HepG2 (cell line): ENCODE data around the gene RNH1. TPM values are rescaled to one million over a fixed set of nuclear protein-coding genes. Genes with fewer than 3 reads are reported as not detected.

Source experiments
- ATF3 ChIP-seq: sonication (generic); formaldehyde crosslinking; IDR thresholded peaks from 2 replicates; pipeline ENCODE4 v1.4.0; 2020; ENCODE audit warnings: missing genetic modification reagents
- FOXO1 ChIP-seq: sonication (generic); formaldehyde crosslinking; IDR thresholded peaks from 2 replicates; pipeline ENCODE4 v1.4.0; 2020; ENCODE audit warnings: missing genetic modification reagents
- MBNL3 ChIP-seq: fragments of 250-450 bp; sonication (Bioruptor Pico); conservative IDR thresholded peaks from 2 replicates; pipeline ENCODE4 v1.8.0; 2022; ENCODE audit warnings: mild to moderate bottlenecking, inconsistent platforms
- PBX3 ChIP-seq: sonication (generic); formaldehyde crosslinking; IDR thresholded peaks from 2 replicates; pipeline ENCODE4 v1.8.1; 2023; ENCODE audit warnings: missing genetic modification reagents, inconsistent platforms, borderline replicate concordance
- RFX5 ChIP-seq: IDR thresholded peaks from 2 replicates; pipeline ENCODE4 v1.6.1; 2011; ENCODE audit warnings: low read depth, low read length, improper control_type of control experiment
- SIN3A ChIP-seq: IDR thresholded peaks from 2 replicates; pipeline ENCODE4 v1.6.1; 2011; ENCODE audit warnings: low read depth, mild to moderate bottlenecking, control low read depth, low read length, borderline replicate concordance
- THAP9 ChIP-seq: sonication (generic); formaldehyde crosslinking; IDR thresholded peaks from 2 replicates; pipeline ENCODE4; 2020; ENCODE audit warnings: missing genetic modification reagents, mild to moderate bottlenecking, borderline replicate concordance
- UBTF ChIP-seq: sonication (generic); formaldehyde crosslinking; IDR thresholded peaks from 2 replicates; pipeline ENCODE4 v1.4.0; 2020; ENCODE audit warnings: mild to moderate bottlenecking, missing genetic modification reagents
- YEATS2 ChIP-seq: sonication (generic); formaldehyde crosslinking; IDR thresholded peaks from 2 replicates; pipeline ENCODE4 v1.4.0; 2020; ENCODE audit warnings: missing genetic modification reagents, borderline replicate concordance
- YEATS4 ChIP-seq: sonication (generic); formaldehyde crosslinking; IDR thresholded peaks from 2 replicates; pipeline ENCODE4 v1.4.0; 2020; ENCODE audit warnings: missing genetic modification reagents, borderline replicate concordance
- ZNF20 ChIP-seq: sonication (generic); formaldehyde crosslinking; IDR thresholded peaks from 2 replicates; pipeline ENCODE4 v1.4.0; 2020; ENCODE audit warnings: mild to moderate bottlenecking, moderate library complexity, missing genetic modification reagents
- ZNF232 ChIP-seq: sonication (generic); formaldehyde crosslinking; IDR thresholded peaks from 2 replicates; pipeline ENCODE4 v1.4.0; 2020; ENCODE audit warnings: missing genetic modification reagents, borderline replicate concordance
- ZNF414 ChIP-seq: sonication (generic); formaldehyde crosslinking; IDR thresholded peaks from 2 replicates; pipeline ENCODE4 v1.5.0; 2020; ENCODE audit warnings: missing genetic modification reagents
- ZNF83 ChIP-seq: sonication (generic); formaldehyde crosslinking; IDR thresholded peaks from 2 replicates; pipeline ENCODE4 v1.4.0; 2020; ENCODE audit warnings: missing genetic modification reagents, mild to moderate bottlenecking, borderline replicate concordance
- ZNF891 ChIP-seq: sonication (generic); formaldehyde crosslinking; IDR thresholded peaks from 2 replicates; pipeline ENCODE4 v1.5.0; 2020; ENCODE audit warnings: mild to moderate bottlenecking, missing genetic modification reagents
- polyA plus RNA-seq, 8 experiments: library from polyadenylated mRNA; depleted of rRNA in 3 of 8; stranded (reverse) in 7 of 8; unstranded in 1 of 8; fragments of >200 nt; fragmentation: Illumina TruSeq in 4 of 8; extraction: Trizol in 4 of 8; gene quantifications; 2 replicates each; pipeline versions ENCODE4 v1.2.1 to v1.2.3, GENCODE V29; 2011 to 2016; ENCODE audit warnings: low read depth in 4 of 8, missing spikeins in 1 of 8, mixed read lengths in 1 of 8; ENCODE audit not compliant: insufficient read depth in 1 of 8
- total RNA-seq, 5 experiments: library from RNA; depleted of rRNA; stranded (reverse); fragments of >200 nt; fragmentation: Illumina TruSeq; extraction: Trizol; gene quantifications; 2 replicates each; pipeline ENCODE4 v1.2.3, GENCODE V29; 2016; ENCODE audit warnings: low read depth in 1 of 5

Gene RNH1
- total and polyA plus RNA-seq, 2 of the 13 experiments (the other 11 are each of a cell fraction or from before 2014, with no cell fraction given) = 36.0 to 74.1 TPM

- TF ChIP-seq THAP9 (peak; percentile 51; the same call in 1 of the 2 replicates), ZNF232 (CRISPR knock-in tag) (0 out of 2 replicates have a peak, but pooled peaks have one; percentile 42), UBTF (CRISPR knock-in tag) (peak; percentile 86), ATF3 (CRISPR knock-in tag) (peak; percentile 9; the same call in 1 of the 2 replicates), ZNF414 (CRISPR knock-in tag) (0 out of 2 replicates have a peak, but pooled peaks have one; percentile 21), PBX3 (CRISPR knock-in tag) (peak; percentile 90; the same call in 1 of the 2 replicates), ZNF20 (no peak), YEATS2 (CRISPR knock-in tag) (peak; percentile 52; the same call in 1 of the 2 replicates), FOXO1 (CRISPR knock-in tag) (no peak), ZNF891 (no peak), YEATS4 (CRISPR knock-in tag) (peak; percentile 7; the same call in 1 of the 2 replicates), RFX5 (no peak), MBNL3 (CRISPR knock-in tag) (no peak), ZNF83 (CRISPR knock-in tag) (peak; percentile 82; the same call in 1 of the 2 replicates), SIN3A (peak; percentile 50; the same call in 1 of the 2 replicates)
Measured at GRCh38 chr11:535519-536454, 28.7 kb upstream of the RNH1 start, which contains the start of gene HRAS (continued).
